T-helper 1 cell treated with Interleukin-12 subunit alpha and Interleukin-12 subunit beta and Interleukin-4 antibody, amounts not matched to agents 30 μg/mL and 1 μg/mL, for 36 hours (primary cell): ENCODE data around the gene STK16.
"Not testable (repeated sequence)": the region's sequence is repeated elsewhere in the genome, so short reads cannot be mapped to it uniquely, and the experiment has no call there.

ENCODE experiments used
- H3K27ac Mint-ChIP-seq: one replicate; pipeline ENCODE4 v1.8.0; 2021; ENCODE audit warnings: mild to moderate bottlenecking, mixed read lengths
- H3K27me3 Mint-ChIP-seq: one replicate; pipeline ENCODE4 v1.8.0; 2021; ENCODE audit warnings: low read depth, mixed read lengths
- H3K36me3 Mint-ChIP-seq: one replicate; pipeline ENCODE4 v1.8.0; 2021; ENCODE audit warnings: low read depth, mixed read lengths
- H3K4me1 Mint-ChIP-seq: one replicate; pipeline ENCODE4 v1.8.0; 2021; ENCODE audit warnings: low read depth, mixed read lengths
- H3K4me3 Mint-ChIP-seq: one replicate; pipeline ENCODE4 v1.8.0; 2021; ENCODE audit warnings: mild to moderate bottlenecking, moderate library complexity, mixed read lengths
- H3K9me3 Mint-ChIP-seq: one replicate; pipeline ENCODE4 v1.8.0; 2021; ENCODE audit warnings: mixed read lengths

The STK16 gene, protein sequence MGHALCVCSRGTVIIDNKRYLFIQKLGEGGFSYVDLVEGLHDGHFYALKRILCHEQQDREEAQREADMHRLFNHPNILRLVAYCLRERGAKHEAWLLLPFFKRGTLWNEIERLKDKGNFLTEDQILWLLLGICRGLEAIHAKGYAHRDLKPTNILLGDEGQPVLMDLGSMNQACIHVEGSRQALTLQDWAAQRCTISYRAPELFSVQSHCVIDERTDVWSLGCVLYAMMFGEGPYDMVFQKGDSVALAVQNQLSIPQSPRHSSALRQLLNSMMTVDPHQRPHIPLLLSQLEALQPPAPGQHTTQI

GRCh38 chr2:219245148-219245898 is at the start of gene STK16, which contains the start of gene GLB1L:
Gene STK16, plus strand, starts transcription at chr2:219245479. Its CDS starts 521 bp downstream, at chr2:219246000.
Gene GLB1L, minus strand, starts transcription at chr2:219245444. Its CDS starts 1,871 bp downstream, at chr2:219243573.
- H3K4me1 Mint-ChIP-seq, result peaks cover 60% of the 10 kb centered on the region
- peak within 1 kb of the TSS; percentile 99 for H3K27ac Mint-ChIP-seq
- H3K27me3 Mint-ChIP-seq, result no peaks in the 10 kb centered on the region
- H3K4me3 Mint-ChIP-seq, result peak within 1 kb of the TSS; percentile 98
- no peaks in the 10 kb centered on the region for H3K9me3 Mint-ChIP-seq
- H3K36me3 Mint-ChIP-seq, result peaks cover 33% of the 10 kb centered on the region

GRCh38 chr2:219197388-219197787 is 47.9 kb upstream of the STK16 start:
- Mint-ChIP-seq H3K27ac (no peak overlapping the region), H3K27me3 (peaks cover 5% of the 10 kb centered on the region), H3K4me3 (no peak overlapping the region), H3K4me1 (peaks cover 4% of the 10 kb centered on the region), H3K36me3 (no peaks in the 10 kb centered on the region), H3K9me3 (no peaks in the 10 kb centered on the region)

GRCh38 chr2:219198974-219199373 is 46.3 kb upstream of the STK16 start:
- no peak overlapping the region for H3K27ac Mint-ChIP-seq
- H3K9me3 Mint-ChIP-seq, result no peaks in the 10 kb centered on the region
- H3K27me3 Mint-ChIP-seq, result peaks cover 5% of the 10 kb centered on the region
- H3K4me1 Mint-ChIP-seq, result peaks cover 4% of the 10 kb centered on the region
- no peaks in the 10 kb centered on the region for H3K36me3 Mint-ChIP-seq
- H3K4me3 Mint-ChIP-seq, result no peak overlapping the region

DNA sequence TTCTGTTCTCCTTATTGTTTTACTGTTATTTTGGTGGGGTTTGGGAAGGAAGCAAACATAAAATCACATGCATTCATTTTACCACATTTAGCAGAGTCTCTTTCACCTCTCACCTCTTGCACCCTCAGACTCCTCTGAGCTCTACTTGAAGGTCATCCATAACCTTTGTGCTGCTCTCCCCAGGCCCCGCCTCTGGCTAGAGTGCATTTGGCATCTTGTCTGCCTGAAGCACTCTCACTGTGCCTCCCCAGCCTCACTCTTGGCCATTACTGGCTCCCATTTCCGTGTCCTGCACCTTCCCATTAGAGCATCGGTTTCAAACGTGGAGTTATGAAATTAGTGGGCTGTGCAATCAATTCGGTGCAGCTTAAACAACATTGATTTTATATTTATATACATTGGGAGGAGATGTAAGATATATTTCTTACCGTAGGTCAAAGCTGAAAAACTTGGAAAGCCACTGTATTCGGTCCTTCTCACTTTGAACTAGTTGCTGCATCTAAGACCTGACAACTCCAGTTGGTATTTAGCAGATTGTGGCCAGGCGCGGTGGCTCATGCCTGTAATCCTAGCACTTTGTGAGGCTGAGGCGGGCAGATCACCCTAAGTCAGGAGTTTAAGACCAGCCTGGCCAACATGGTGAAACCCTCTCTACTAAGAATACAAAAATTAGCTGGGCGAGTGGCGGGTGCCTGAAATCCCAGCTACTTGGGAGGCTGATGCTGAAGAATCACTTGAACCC is 45.6 kb upstream of the STK16 start:
- no peak overlapping the region for H3K27ac Mint-ChIP-seq
- peaks cover 4% of the 10 kb centered on the region for H3K4me1 Mint-ChIP-seq
- no peaks in the 10 kb centered on the region for H3K36me3 Mint-ChIP-seq

DNA sequence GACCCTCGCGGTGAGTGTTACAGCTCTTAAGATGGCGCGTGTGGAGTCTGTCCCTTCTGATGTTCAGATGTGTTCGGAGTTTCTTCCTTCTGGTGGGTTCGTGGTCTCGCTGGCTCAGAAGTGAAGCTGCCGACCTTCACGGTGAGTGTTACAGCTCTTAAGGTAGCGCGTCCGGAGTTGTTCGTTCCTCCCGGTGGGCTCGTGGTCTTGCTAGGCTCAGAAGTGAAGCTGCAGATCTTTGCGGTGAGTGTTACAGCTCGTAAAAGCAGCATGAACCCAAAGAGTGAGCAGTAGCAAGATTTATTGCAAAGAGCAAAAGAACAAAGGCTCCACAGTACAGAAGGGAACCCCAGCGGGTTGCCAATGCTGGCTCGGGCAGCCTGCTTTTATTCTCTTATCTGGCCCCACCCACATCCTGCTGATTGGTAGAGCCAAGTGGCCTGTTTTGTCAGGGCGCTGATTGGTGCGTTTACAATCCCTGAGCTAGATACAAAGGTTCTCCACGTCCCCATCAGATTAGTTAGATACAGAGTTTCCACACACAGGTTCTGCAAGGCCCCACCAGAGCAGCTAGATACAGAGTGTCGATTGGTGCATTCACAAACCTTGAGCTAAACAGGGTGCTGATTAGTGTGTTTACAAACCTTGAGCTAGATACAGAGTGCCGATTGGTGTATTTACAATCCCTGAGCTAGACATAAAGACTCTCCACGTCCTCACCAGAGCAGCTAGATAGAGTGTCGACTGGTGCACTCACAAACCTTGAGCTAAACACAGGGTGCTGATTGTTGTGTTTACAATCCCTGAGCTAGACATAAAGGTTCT is 44.6 kb upstream of the STK16 start:
- H3K36me3 Mint-ChIP-seq, H3K9me3 Mint-ChIP-seq, H3K27me3 Mint-ChIP-seq, H3K4me1 Mint-ChIP-seq: not testable (repeated sequence)
- Mint-ChIP-seq H3K4me3 (peak overlapping the region; percentile 70), H3K27ac (peak overlapping the region; percentile 53)

More for the DNA sequence above, 45.6 kb upstream of the STK16 start:
- no peak overlapping the region for H3K4me3 Mint-ChIP-seq
- peaks cover 4% of the 10 kb centered on the region for H3K9me3 Mint-ChIP-seq
- peaks cover 5% of the 10 kb centered on the region for H3K27me3 Mint-ChIP-seq

- H3K4me1 Mint-ChIP-seq, H3K27me3 Mint-ChIP-seq, H3K9me3 Mint-ChIP-seq, H3K4me3 Mint-ChIP-seq, H3K36me3 Mint-ChIP-seq, H3K27ac Mint-ChIP-seq: not testable (repeated sequence)
Observed at GRCh38 chr2:219201331-219201730, 43.9 kb upstream of the STK16 start.

- no peak overlapping the region for H3K27ac Mint-ChIP-seq
Observed at GRCh38 chr2:219204425-219205164, 40.7 kb upstream of the STK16 start.

GRCh38 chr2:219205165-219205538 is 40.1 kb upstream of the STK16 start:
- Mint-ChIP-seq H3K9me3 (peaks cover 4% of the 10 kb centered on the region), H3K27ac (no peak overlapping the region), H3K27me3 (no peaks in the 10 kb centered on the region), H3K4me3 (no peak overlapping the region), H3K36me3 (peaks cover 15% of the 10 kb centered on the region), H3K4me1 (peaks cover 30% of the 10 kb centered on the region)

More at GRCh38 chr2:219204425-219205164, 40.7 kb upstream of the STK16 start:
- Mint-ChIP-seq H3K4me3 (no peak overlapping the region), H3K27me3 (no peaks in the 10 kb centered on the region), H3K4me1 (peaks cover 25% of the 10 kb centered on the region), H3K36me3 (peaks cover 11% of the 10 kb centered on the region), H3K9me3 (peaks cover 4% of the 10 kb centered on the region)

- peaks cover 32% of the 10 kb centered on the region for H3K4me1 Mint-ChIP-seq
- H3K36me3 Mint-ChIP-seq, result peaks cover 15% of the 10 kb centered on the region
- peaks cover 4% of the 10 kb centered on the region for H3K9me3 Mint-ChIP-seq
- peak overlapping the region; percentile 94 for H3K27ac Mint-ChIP-seq
- H3K27me3 Mint-ChIP-seq, result no peaks in the 10 kb centered on the region
- peak overlapping the region; percentile 86 for H3K4me3 Mint-ChIP-seq
Observed at GRCh38 chr2:219205981-219206327, 39.3 kb upstream of the STK16 start.

DNA sequence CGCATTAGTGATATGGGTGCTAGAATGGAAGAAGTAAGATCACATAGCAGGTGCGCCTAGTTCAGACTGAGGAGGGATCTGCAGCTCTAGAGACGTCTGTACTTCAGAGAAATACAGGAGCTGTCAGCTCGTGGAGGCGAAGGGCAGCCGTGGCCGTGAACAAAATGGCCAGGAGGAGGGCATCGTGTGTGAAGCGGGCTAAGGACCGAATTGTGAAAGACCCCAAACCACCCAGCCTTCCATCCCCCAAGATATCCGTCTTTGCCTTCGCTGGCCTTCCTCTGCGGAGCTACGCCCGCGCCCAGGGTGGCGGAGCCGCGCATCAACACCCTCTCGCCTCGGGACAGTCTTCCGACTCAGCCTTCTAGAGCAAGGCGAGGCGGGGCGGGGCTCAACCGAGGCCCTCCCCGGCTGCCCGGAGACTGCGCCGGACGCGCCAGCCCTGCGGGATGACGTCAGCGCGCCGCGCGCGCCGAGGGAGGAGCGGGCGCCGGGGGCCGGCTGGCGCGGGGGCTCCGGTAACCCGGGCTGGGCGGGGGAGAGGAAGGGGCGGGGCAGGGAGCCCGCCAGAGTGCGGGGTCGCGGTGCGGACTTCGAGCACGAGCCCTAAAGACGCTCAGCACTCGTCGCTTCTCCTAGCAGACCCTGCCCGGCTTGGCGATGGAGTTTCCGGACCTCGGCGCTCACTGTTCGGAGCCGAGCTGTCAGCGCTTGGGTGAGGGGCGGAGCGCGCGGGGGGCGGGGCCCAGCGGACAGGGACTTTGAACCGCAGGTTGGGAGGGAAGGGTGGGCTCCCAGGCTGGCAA is 38.7 kb upstream of the STK16 start, which contains the start of gene ZFAND2B:
Gene ZFAND2B (plus strand): TSS at position 455 of the 806 bp plus-strand sequence. CDS start 206 bp downstream, at position 661.
- Mint-ChIP-seq H3K4me3 (peak within 1 kb of the TSS; percentile 86), H3K4me1 (peaks cover 35% of the 10 kb centered on the region), H3K9me3 (peaks cover 4% of the 10 kb centered on the region), H3K36me3 (peaks cover 15% of the 10 kb centered on the region), H3K27ac (peak within 1 kb of the TSS; percentile 94), H3K27me3 (no peaks in the 10 kb centered on the region)

- peaks cover 17% of the 10 kb centered on the region for H3K36me3 Mint-ChIP-seq
- H3K4me3 Mint-ChIP-seq, result peak overlapping the region; percentile 86
- H3K27me3 Mint-ChIP-seq, result no peaks in the 10 kb centered on the region
- peaks cover 38% of the 10 kb centered on the region for H3K4me1 Mint-ChIP-seq
- H3K9me3 Mint-ChIP-seq, result peaks cover 4% of the 10 kb centered on the region
- H3K27ac Mint-ChIP-seq, result peak overlapping the region; percentile 67
Observed at GRCh38 chr2:219207134-219207883, 38.0 kb upstream of the STK16 start.
